Ishikawa (cell line): ENCODE data around the gene DHDDS.

ENCODE experiments used
- CREB1 ChIP-seq: IDR thresholded peaks from 2 replicates; pipeline ENCODE4 v1.6.1; 2012; ENCODE audit warnings: low read depth
- EGR1 ChIP-seq: IDR thresholded peaks from 2 replicates; pipeline ENCODE4 v1.6.1; 2012
- EP300 ChIP-seq: IDR thresholded peaks from 2 replicates; pipeline ENCODE4 v1.6.1; 2012; ENCODE audit warnings: borderline replicate concordance
- FOXM1 ChIP-seq: IDR thresholded peaks from 2 replicates; pipeline ENCODE4 v1.6.1; 2012; ENCODE audit warnings: low read depth, borderline replicate concordance
- MAX ChIP-seq: IDR thresholded peaks from 2 replicates; pipeline ENCODE4 v1.6.1; 2012
- NFIC ChIP-seq: IDR thresholded peaks from 2 replicates; pipeline ENCODE4 v1.6.1; 2012
- RAD21 ChIP-seq: IDR thresholded peaks from 2 replicates; pipeline ENCODE4 v1.6.1; 2012; ENCODE audit warnings: low read depth
- TAF1 ChIP-seq: IDR thresholded peaks from 2 replicates; pipeline ENCODE4 v1.6.1; 2012; ENCODE audit warnings: low read depth, mild to moderate bottlenecking
- TCF12 ChIP-seq: IDR thresholded peaks from 2 replicates; pipeline ENCODE4 v1.6.1; 2012; ENCODE audit warnings: low read depth
- USF1 ChIP-seq: IDR thresholded peaks from 2 replicates; pipeline ENCODE4 v1.6.1; 2012
- YY1 ChIP-seq: IDR thresholded peaks from 2 replicates; pipeline ENCODE4 v1.6.1; 2012; ENCODE audit warnings: low read depth
- TF ChIP-seq, protein P1 (sequence below): IDR thresholded peaks from 2 replicates; pipeline ENCODE4 v1.6.1; 2012; ENCODE audit warnings: low read depth, mild to moderate bottlenecking

- no peak for TF ChIP-seq TAF1
- no peak for TF ChIP-seq RAD21
- no peak for TF ChIP-seq YY1
- TF ChIP-seq EP300: peak; percentile 20; the same call in 1 of the 2 replicates
- peak; percentile 50; the same call in 1 of the 2 replicates for TF ChIP-seq MAX
- TF ChIP-seq TCF12: peak; percentile 53; the same call in 1 of the 2 replicates
- no peak for TF ChIP-seq EGR1
- TF ChIP-seq USF1: no peak
- TF ChIP-seq, protein P1, sequence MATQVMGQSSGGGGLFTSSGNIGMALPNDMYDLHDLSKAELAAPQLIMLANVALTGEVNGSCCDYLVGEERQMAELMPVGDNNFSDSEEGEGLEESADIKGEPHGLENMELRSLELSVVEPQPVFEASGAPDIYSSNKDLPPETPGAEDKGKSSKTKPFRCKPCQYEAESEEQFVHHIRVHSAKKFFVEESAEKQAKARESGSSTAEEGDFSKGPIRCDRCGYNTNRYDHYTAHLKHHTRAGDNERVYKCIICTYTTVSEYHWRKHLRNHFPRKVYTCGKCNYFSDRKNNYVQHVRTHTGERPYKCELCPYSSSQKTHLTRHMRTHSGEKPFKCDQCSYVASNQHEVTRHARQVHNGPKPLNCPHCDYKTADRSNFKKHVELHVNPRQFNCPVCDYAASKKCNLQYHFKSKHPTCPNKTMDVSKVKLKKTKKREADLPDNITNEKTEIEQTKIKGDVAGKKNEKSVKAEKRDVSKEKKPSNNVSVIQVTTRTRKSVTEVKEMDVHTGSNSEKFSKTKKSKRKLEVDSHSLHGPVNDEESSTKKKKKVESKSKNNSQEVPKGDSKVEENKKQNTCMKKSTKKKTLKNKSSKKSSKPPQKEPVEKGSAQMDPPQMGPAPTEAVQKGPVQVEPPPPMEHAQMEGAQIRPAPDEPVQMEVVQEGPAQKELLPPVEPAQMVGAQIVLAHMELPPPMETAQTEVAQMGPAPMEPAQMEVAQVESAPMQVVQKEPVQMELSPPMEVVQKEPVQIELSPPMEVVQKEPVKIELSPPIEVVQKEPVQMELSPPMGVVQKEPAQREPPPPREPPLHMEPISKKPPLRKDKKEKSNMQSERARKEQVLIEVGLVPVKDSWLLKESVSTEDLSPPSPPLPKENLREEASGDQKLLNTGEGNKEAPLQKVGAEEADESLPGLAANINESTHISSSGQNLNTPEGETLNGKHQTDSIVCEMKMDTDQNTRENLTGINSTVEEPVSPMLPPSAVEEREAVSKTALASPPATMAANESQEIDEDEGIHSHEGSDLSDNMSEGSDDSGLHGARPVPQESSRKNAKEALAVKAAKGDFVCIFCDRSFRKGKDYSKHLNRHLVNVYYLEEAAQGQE: no peak
- no peak for TF ChIP-seq FOXM1
- TF ChIP-seq NFIC: no peak
- no peak for TF ChIP-seq CREB1
Observed at GRCh38 chr1:26387447-26387846, 44.7 kb upstream of the DHDDS start.
